CD4-positive, alpha-beta T cell treated with Interleukin-12 subunit alpha and Interleukin-12 subunit beta, for 1 hour (primary cell): ENCODE measurements around the gene P2RX1.

Experiments used
- DNase-seq: peaks from one replicate; pipeline ENCODE4 v3.0.0-alpha.2; 2020

Gene P2RX1

GRCh38 chr17:3848229-3848835 is 67.9 kb downstream of the P2RX1 start:
- DNase-seq: no peak

GRCh38 chr17:3847165-3847670 is 69.0 kb downstream of the P2RX1 start:
- DNase-seq: no peak
